AG08396 (cell line): ENCODE data around the gene EMP2.
"Not testable (repeated sequence)": the region's sequence is repeated elsewhere in the genome, so short reads cannot be mapped to it uniquely, and the experiment has no call there.

Source experiments
- DNase-seq: peaks from one replicate; pipeline ENCODE4 v3.0.0; 2012; ENCODE audit warnings: low spot score, mixed read lengths

Gene EMP2

GRCh38 chr16:10578474-10579316 lies 1.7 kb downstream of the EMP2 start:
- peak; percentile 29 for DNase-seq

- peak; percentile 51 for DNase-seq
Measured at GRCh38 chr16:10577305-10578202, 2.8 kb downstream of the EMP2 start.

DNA sequence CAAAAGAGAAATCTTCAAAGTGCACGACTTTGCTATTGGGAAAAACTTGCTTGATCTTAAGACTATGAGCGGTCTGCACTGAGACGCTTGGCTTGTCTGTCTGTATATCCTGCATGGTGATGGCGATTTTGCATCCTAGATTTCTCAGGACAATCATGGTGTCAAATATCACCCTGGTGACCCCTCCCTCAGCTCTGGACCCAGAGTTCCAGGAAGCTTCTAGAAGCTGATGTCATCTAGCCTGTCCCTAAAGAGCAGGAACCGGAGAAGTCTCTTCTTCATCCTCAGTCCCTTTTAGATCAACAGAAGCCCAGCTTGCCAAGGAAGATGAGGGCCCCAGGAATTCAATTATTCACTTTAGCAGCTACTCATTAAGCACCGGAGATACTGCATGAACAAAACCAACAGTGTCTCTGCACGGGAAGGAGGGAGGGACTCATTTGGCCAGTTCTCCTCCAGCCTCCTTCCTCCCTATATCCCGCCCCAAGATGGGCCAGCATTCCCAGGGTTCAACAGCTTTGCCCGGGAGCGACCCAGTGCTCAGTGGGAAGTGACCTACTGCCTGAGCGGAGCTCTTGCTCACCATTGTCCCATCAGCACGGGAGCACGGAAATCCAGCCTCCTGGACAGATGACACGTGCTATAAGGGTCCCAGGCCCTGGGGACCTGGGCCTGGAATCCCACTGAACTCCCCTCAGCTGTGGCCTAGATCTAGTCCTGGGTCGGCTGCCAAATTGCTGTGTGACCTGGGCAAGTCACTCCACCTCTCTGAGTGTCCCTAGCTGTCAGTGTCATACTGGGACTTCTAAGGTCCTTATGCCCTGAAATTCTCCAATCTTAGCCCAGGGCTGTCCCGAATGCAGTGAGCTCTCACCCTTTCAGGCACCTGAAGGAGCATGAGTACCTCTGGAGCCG lies 3.8 kb downstream of the EMP2 start:
- no peak for DNase-seq

GRCh38 chr16:10575506-10576130 lies 4.8 kb downstream of the EMP2 start:
- DNase-seq: no peak

GRCh38 chr16:10572611-10573010 lies 7.8 kb downstream of the EMP2 start:
- no peak for DNase-seq

DNA sequence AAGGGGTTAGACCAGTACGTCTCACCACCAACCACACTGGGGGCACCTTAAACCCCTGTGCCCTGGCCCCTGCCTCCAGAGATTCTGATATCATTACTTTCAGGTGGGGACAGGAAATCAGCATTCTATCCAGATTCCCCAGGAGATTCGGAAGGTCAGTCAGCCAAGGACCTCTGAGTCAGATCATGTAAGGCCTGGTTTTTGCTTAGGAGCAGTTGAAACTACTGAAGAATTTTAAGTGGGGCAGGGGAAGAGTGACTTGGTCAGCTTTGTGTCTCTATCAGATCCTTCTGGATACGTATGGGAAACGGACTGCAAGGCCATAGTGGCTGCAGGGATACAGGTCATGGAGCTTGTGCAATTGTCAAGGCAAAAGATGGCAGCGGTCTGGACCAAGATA lies 9.0 kb downstream of the EMP2 start:
- no peak for DNase-seq

GRCh38 chr16:10569621-10570020 lies 10.8 kb downstream of the EMP2 start:
- no peak for DNase-seq

GRCh38 chr16:10566613-10567012 lies 13.8 kb downstream of the EMP2 start:
- no peak for DNase-seq

DNA sequence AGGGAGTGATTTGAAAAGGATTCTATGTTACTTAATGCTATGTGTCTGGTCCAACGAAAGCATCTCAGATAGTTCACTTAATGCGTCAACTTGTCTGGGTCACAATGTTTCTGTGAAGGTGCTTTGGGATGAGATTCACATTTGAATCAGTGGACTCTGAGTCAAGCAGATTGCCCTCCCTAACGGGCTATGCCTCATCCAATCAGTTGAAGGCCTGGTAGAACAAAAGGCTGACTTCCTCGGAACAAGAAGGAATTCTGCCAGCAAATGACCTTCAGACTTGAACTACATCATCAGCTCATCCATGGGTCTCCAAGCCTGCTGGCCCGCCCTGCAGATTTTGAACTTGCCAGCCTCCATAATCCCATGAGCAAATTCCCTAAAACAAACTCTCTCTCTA lies 15.2 kb downstream of the EMP2 start:
- no peak for DNase-seq

- DNase-seq: no peak
Measured at GRCh38 chr16:10564591-10564990, 15.8 kb downstream of the EMP2 start.

DNA sequence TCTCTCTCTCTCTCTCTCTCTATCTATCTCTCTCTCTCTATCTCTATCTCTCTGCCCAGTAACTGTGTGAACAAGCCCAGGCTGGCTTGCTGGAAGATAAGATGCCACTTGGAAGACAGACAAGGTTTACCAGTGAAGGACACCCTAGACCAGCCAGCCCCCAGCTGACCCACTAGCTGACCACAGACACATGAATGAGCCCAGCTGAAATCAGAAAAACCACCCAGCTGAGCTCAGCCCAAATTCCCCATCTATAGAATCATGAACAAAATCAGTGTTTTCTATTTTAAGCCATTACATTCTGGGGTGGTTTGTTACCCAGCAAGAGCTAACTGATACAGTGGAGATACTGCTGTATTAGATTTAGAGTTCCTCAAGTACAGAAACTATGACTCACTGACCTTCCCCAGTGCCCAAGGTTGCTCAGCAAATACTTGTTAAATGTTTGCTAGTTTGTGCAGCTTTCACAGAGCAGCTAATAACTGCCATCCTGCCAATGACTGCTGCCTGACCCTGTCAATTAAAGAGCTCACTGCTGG lies 18.0 kb downstream of the EMP2 start:
- no peak for DNase-seq

- DNase-seq: no peak
Measured at GRCh38 chr16:10561425-10561824, 19.0 kb downstream of the EMP2 start.

DNA sequence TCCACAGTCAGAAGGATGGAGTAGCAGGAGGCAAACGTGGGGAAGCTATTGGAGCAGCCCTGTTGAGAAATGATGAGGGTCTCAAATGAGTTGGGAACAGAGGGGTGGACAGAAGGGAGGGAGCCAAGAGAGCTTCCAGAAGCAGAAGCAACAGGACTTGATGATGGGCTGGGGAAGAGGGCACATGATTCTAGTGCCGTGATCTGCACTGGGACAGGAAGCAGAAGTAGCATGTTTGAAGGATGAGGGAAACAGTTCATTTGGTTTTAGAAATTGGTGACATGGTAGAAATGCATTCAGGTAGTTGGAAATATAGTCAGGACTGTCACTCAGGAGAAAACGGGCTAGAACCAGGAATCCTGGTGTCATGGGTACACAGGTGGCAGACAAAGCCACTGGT lies 19.4 kb downstream of the EMP2 start:
- no peak for DNase-seq

DNA sequence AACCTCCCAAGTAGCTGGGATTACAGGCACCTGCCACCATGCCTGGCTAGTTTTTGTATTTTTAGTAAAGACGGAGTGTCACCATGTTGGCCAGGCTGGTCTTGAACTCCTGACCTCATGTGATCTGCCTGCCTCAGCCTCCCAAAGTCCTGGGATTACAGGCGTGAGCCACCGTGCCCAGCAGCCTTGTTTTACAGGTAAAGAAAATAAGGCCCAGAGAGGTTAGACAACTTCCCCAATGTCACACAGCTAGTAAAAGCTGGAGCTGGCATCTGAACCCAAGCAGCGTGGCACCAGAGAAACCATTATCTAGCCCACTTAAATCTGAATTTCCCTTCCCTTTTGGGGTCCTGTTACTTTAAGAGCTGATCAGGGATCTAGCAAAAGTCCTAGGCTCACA lies 20.6 kb downstream of the EMP2 start:
- not testable (repeated sequence) for DNase-seq

DNA sequence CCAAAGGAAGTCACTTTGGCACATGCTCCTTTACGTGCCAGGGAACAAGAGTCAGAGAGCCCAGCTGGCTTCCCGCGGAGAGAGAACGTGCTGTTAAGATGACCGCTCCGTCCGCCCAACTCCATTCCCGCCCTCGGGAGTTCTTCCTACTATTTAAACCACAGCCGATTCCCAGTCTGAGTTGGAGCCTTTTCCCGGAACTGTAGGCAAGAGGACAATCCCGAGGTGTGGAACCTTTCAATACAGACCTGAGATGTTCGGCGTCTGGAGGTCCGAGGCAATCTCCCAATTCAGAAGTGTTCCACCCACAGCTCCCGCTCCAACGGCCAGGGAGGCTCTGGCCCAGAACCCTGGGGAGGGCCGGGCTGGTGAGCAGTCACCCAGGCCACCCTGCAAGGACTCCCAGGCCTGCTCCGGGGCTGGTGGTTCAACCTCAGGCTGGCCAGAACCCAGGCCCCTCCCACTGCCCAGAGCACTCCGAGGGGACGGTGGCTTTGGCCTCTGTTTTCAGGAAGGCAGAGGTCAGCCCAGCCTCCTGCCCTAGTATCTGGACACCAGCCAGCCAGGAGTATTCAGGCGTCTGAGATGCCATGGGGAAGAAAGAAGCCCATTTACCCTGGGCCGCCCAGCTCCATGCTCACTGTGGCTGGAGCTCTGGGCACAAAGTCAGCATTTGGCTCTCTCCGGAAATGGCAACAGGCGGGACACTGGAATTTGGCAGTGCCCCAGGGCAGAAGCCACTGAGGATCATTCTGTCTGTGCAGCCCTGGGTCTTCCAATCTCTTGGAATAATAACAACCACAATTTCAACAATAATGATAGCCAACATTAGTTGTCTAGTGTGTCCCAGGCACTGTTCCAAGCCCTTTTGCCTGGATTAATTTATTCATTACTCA lies 21.4 kb downstream of the EMP2 start:
- DNase-seq: peak; percentile 58

GRCh38 chr16:10558305-10558704 lies 22.1 kb downstream of the EMP2 start:
- no peak for DNase-seq

DNA sequence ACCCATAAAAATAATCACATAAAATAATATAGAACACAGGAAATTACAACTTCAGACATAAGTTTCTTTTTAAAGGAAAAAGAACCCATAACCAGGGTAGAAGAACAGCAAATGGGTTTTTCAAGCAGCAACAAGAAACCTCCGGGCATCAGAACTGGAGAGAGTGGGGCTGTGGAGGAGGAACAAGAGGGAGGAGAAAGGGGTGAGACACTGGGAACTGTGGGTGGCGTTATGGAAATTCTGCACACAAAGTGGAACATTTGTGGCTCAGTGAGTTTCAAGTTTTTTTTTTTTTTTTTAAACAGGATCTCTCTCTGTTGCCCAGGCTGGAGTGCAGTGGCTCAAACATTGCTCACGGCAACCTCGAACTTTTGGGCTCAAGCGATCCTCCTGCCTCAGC lies 22.6 kb downstream of the EMP2 start:
- no peak for DNase-seq

GRCh38 chr16:10556236-10556635 lies 24.2 kb downstream of the EMP2 start:
- no peak for DNase-seq

DNA sequence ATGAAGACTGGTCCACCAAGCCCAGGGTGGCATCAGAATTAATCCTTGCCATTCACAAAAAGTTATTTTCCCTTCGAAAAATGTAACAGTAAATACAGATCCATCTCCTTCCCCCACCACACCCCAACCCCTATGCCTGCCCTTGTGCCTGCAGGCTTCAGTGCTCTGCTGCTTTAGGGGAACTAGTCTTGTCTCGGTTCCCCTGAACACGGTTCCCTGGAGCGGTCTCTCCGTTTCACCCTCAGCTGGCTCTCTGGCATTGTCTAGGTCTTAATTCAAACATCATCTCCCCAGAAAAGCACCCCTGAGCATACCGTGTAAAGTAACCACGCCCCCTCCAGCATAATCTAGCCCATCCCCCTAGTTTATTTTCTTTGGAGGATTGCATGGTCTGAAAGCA lies 25.8 kb downstream of the EMP2 start:
- DNase-seq: no peak

- DNase-seq: no peak
Measured at GRCh38 chr16:10552998-10553491, 27.4 kb downstream of the EMP2 start.
